GM10847 (cell line): ENCODE data around the gene RAD9A.

ENCODE experiments used
- POLR2A ChIP-seq: IDR thresholded peaks from 2 replicates; pipeline ENCODE4 v1.6.1; 2011; ENCODE audit not compliant: insufficient read length; ENCODE audit errors: extremely low read depth

Gene RAD9A

DNA sequence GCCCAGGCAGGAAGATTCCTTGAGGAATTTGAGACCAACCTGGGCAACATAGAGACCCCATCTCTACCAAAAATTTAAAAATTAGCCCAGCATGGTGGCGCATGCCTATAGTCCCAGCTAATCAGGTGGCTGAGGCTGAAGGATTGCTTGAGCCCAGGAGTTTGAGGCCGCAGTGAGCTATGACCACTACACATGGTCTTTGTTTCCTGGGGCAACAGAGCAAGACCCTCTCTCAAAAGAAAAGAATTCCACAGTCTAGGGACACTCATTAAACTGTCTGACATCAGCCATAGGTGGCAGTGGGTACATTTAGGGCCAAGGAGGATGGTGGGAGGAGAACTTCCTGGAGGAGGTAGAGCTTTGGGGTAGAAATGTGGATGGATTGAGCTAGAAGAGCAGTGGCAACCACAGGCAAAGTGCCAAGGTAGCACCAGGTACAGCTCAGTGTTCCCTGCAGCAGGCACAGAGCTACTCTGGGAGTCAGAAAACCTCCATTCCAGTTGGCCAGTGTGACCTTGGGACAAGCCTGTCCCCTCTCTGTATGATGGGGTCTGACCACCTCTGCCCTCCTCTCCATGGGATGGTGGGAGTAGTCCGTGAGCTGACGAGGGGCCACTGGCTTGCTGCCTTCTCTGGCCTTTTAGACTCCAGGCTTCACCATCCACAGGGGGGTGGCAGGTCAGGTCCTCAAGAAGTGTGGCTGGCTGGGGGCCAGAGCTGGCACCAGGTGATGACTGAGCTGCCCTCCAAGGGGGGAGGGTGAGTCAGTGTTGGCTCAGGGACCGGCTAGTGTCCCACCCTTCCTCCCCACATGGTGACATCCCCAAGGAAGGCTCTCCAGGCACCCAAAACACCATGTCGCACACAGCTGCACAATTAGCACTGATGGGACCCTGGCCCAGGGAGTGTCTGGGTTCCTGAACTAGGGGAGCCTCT lies 14.6 kb upstream of the RAD9A start:
- no peak for TF ChIP-seq POLR2A

DNA sequence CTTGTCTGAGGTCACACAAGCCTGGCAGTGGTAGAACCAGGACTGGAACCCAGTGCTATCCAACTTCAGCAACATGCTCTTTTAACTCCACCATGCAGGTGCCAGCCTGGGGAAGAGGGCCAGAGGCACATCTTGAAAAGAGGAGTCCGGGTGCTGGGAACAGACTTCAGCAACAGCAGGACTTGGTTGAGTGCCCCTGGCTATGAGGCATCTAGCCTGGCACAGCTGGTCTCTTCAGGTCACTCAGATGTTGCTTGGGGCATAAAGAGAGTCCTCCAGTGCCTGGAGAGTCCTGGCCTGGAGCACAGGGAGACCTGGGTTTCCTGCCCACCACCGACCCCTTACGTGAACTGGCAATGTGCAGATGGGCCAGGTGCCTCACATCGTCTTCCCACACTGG lies 13.2 kb upstream of the RAD9A start:
- TF ChIP-seq POLR2A: no peak

DNA sequence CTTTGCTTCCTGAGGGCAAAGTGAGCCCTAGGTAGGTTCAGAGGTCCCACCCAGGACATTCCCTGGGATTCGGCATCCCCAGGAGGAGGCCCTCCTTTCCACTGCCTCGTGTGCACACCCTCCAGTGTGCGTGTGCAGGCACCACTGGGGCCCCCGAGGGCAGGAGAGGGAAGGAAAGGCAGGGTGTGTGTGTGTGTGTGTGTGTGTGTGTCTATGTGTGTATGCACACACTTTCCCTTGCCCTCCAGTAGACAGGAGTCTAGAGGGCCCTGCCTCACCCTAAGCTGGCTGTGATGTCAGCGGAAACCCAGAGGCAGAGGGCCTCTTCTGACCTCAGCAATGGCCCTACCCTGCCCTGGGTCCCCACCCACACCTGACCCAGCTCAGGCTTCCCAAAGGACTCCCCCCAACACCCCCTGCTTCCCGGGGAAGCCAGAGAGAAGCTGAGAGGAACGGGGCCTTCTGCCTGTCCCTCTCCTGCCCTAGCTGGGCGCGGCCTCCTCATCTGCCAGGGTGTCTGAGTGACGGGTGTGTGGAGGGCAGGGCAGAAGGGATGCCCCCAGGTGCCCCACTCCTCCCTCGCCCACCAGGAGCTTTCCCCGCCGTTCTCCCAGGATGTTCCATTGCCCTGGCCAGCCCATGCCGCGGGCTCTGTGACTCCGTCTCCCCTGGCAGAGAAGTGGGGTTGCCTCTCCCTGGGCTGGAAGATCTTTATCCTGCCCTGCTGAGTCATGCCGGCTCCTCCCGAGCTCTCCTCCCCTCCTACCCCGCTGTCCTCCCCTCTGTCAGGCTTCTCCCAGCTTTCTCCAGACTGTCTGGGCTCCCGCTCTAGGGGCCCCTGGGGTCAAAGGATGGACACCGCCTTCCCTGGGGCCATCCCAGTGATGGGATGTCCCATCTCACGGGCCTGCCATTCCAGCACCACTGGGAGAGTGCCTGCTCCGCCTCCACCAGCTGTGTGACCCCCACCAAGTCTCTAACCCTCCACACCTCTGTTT lies 12.4 kb upstream of the RAD9A start:
- no peak for TF ChIP-seq POLR2A

DNA sequence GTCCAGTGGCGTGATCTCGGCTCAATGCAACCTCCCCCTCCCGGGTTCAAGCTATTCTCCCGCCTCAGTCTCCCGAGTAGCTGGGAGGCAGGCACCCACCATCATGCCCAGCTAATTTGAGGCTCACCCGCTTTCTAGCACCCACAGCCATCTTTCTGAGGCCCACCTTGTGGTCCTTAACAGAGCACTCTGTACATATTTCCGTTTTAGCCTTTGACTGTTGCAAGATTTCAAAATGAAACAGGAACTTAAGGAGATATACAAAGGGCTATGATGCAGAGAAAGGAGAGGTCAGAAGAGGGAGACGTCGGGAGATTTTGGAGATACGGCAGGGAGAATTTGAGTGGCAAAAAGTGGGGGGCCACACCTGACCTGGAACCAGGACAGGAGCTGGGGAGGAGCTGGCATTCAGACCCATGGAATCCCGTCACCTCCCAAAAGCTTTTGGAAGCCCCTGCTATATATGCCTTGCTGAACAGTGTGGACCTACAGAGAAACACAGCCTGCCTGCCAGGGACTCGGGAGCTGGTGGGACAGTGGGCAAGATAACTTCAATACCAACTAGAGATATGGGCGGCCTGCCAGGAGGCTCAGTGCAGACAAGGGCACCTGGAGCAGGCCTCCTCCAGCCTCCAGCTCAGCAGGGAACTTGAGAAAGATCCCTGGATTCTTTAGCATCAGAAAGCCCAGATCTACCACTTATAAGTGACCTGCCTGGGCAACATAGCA lies 10.4 kb upstream of the RAD9A start:
- TF ChIP-seq POLR2A: no peak

DNA sequence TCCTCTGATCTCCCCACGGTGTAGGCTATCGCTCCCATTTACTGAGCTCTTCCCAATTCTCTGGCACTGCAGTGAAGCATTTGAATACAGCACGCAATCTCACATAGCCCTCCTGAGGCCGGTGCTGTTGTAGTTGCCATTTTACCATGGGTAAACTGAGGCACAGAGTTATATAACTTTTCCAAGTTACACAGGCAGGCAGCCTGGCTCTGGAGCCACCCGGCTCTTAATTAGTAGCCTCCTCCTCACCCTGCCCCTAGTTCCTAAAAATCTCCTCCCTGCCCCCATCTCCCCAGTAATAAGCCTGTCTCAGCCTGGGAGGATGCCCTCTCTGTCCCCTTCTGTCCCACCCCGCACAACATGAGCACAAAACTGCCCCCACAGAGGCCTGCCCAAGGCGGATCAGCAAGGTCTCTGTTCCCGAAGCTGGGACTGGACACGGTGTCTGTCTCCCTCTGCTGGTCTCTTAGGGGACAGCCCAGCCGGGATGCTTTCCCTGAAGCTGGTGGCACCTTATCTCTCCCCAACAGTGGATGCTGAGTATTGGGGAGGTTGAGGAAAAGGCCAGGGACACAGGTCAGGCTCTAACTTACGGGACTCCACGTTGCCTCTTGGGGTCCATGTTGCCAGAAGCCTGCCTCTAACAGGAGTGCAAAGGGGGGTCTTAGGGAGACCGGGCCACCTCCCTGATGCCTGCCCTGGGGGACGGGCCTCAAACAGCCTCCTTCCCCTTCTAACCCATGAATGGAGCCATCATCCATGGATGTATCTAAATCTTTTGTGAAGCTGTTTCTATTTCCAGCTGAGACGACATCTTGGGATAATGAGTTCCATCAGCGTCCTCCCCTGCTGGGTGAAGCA lies 9.3 kb upstream of the RAD9A start:
- no peak for TF ChIP-seq POLR2A

- no peak for TF ChIP-seq POLR2A
Observed at GRCh38 chr11:67384851-67385366, 6.9 kb upstream of the RAD9A start.

DNA sequence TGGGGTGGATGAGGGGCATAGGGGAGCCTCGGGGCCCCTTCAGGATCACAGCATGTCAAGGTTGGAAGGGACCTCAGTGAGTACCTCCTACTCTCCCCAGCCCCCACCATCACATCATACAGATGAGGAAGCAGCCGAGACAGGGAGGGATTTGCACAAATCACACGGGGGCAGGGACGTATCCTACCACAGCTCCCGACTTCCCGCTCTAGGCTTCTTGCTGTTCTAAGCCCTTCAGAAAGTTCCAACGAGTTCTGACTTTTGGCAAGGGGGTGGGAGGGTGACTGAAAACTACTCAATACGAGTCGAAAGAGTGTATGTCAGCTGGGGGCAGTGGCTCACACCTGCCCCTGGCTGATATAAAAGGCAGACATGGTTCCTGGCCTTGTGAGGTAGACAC lies 4.7 kb upstream of the RAD9A start:
- TF ChIP-seq POLR2A: no peak

- no peak for TF ChIP-seq POLR2A
Observed at GRCh38 chr11:67387518-67387917, 4.3 kb upstream of the RAD9A start.

- no peak for TF ChIP-seq POLR2A
Observed at GRCh38 chr11:67389477-67389876, 2.3 kb upstream of the RAD9A start.

- no peak for TF ChIP-seq POLR2A
Observed at GRCh38 chr11:67390947-67391303, 861 bp upstream of the RAD9A start.

- TF ChIP-seq POLR2A: no peak
Observed at GRCh38 chr11:67392183-67392715, 463 bp downstream of the RAD9A start.

GRCh38 chr11:67393437-67393836 lies 1.7 kb downstream of the RAD9A start:
- TF ChIP-seq POLR2A: no peak

- no peak for TF ChIP-seq POLR2A
Observed at GRCh38 chr11:67393990-67394389, 2.2 kb downstream of the RAD9A start.
